Hypothalamus (tissue), 51 donors: ENCODE data around the gene GLRA2.

ENCODE experiments used
- DNase-seq, 51 donors: peaks; one replicate each; lab custom pipeline; 2025; lab: John Stamatoyannopoulos, UW

GLRA2 gene

DNA sequence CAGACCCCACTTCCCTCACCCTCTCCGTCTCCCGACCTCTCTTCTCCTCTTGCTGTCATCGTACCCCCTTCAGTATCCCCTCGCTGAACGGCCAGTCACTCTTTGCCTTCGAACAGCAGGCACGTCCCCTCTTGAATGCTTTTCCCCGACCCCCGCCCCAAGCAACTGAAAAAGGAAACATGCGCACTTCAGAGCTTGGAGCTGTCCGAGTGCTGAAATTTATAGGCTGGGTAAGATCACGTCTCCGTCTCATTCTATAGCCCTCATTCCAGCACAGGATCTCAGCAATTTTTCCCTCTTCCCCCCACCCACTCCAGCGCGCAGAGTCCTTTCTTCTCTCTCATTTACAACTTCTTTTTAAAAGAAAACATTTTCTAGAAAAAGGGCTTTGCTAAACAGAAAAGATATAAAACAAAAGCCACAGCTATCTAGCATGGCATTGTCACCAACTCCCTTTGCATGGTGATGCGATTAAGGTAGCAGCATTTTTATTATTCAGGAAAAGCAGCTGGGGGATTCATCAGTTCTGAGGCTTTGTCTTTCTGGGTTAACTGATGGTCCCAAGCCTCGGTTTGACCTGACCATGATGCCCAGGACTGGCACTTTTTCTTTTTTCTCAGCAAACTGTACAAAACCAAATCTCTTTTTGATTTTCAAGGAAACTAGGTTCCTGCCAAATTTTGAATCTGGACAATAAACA lies at the start of gene GLRA2:
Gene GLRA2, plus strand, starts transcription at position 247 of the 700 bp plus-strand sequence. CDS start 522 bp downstream, outside the sequence.
- peak in 12 of 51 donors; percentile 0 to 27 (median 0) for DNase-seq

DNA sequence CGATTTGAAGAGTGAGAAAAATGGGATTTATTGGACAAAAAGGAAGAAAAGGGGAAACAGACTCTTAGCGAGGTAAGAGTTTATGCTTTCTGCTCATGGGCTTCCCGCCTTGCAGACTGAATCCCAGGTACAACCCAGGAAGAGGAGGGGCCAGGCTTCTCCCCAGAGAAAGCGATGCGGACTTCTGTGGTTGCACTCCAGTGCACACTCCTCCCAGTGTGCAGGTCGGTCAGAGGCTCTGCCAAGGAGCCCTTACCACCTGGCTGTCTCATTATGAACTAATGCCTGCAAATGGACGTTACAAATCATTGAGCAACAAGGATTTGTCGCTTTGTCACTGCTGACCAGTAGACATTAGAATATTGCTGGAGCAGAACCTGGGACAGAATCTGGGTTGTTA lies 39.9 kb upstream of the GLRA2 start:
- no peak for DNase-seq

DNA sequence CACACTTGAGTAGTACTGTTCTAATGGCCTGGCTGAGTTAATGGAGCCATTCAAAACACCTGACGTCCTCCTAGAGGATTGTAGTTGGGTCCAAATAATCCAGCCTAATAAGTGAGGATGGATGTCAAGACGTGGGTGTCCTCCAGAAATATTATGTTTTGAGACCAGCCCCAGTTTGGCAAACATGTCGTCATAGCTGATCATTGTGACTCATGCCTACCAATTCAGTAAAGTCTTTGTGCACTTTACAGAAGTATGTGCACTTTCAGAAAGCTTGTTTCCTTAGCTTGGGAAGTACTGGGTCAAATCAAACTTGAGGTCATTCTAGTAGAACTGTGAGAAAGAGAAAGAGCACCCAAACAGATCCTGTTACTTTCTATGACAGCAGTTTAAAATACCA lies 37.6 kb upstream of the GLRA2 start:
- DNase-seq, result no peak

DNA sequence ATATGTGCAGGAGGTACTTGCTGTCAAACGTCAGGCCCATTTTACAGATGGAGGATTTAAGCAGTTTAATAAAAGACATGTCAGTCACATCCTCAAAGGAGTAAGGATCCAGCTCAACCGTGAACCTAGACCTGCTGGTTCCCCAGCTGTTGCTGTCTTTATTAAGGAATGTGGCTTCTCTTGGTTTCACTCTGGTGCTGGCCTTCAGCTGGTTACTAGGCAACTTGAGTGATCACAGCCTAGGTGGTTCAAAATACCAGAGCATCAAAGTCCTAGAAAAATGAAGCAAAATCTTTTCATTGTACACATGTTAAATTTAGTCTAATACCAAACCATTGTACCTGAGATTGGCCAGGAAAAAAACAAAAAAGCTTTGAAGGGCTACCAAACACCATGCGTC lies 32.7 kb upstream of the GLRA2 start:
- no peak for DNase-seq

- DNase-seq, result peak in 3 of 51 donors; percentile 0 to 3 (median 1)
Observed at GRCh38 chrX:14497184-14497666, 32.1 kb upstream of the GLRA2 start.

DNA sequence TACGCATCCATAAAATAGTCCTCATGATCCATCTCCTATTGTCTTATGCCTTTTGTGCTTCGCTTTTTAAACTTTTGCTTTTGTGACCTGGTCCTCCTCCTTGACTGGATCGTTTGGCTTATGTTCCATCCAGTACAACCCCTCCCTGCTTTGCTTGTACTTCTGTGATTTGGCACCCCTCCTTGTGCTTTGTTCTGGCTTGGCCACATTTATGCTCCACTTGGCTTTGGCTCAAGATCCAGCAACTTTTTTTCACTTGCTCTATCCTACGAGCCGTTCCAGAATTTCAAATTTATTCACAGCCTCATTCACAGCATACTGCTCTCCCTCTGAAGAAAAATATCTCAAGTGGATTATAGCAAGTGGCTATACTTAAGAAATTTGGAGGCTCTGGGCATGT lies 28.0 kb upstream of the GLRA2 start:
- DNase-seq, result peak in 10 of 51 donors; percentile 0 to 27 (median 2)

GRCh38 chrX:14504960-14505538 lies 24.3 kb upstream of the GLRA2 start:
- no peak for DNase-seq

DNA sequence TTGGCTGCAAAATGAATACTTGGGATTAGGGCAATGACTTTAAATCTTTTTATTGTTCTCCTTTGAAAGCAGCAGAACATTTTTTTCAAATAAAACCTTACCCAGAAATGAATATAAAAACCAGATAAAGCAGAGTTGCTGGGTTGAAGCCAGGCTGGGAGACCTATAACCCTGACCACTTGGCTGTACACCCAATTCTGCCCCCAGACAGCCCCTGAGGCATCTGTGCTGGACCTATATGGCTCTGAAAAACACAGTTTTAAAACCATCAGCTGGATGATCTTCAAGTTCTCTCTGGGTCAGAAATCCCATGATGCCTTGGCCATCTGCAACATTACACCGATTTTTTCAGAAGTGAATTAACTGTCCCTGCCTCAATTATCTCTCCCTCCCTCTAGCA lies 23.7 kb upstream of the GLRA2 start:
- no peak for DNase-seq

GRCh38 chrX:14506866-14507265 lies 22.5 kb upstream of the GLRA2 start:
- DNase-seq, result no peak

GRCh38 chrX:14508025-14508690 lies 21.2 kb upstream of the GLRA2 start:
- DNase-seq, result no peak

GRCh38 chrX:14509325-14510057 lies 19.8 kb upstream of the GLRA2 start:
- DNase-seq, result no peak

DNA sequence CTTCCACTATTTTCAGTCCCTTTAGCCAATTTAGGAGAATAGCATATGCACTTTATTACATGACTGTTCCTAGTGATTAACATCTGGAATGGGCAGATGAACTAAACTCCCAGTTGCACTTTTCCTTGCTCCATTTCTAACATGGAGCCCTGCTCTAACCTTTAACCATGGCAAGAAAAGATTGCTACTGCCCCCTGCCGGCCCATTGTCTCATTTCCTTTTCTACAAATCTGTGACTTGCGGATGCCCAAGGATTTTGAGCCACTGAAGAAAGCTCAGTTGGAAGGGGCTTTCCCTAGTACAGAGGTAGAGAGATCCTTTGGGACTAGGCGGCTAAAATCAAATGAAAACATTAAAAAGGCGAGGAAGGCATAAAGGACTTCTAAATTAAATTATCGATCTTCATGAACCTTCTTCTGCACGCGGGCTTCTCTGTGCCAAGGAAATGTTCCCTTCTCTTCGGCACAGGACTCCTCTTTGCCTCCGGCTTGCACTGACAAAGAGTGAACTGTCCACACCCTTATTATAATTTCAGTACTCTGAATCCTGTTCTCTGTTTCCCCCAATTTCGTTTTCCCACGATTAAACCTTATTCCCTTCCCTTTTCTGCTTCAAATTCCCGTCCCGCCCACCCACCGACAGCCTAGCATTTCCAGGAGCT lies 577 bp upstream of the GLRA2 start:
- peak in 39 of 51 donors; percentile 0 to 61 (median 15) for DNase-seq

- no peak for DNase-seq
Observed at GRCh38 chrX:14533867-14534266, 4.5 kb downstream of the GLRA2 start.

DNA sequence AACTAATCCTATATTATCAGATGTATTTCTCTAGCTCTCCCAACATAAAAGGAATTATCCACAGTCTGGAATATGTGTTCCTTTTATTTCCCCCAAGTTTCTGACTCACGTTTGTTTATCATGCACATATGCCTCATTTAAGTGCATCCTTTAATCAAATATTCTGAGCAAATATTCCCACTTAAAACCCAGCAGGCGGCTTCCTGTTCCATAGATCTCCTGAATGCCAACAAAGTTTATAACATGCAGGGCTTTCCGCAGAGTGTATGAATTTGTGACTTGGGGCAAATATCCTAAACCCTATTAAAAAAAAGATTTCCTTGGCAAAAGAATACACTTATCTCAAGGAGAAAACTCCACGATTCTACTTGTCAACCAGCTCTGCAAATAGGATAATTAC lies 16.9 kb downstream of the GLRA2 start:
- DNase-seq, result no peak

- no peak for DNase-seq
Observed at GRCh38 chrX:14554131-14554715, 24.9 kb downstream of the GLRA2 start.

- no peak for DNase-seq
Observed at GRCh38 chrX:14564058-14564457, 34.7 kb downstream of the GLRA2 start.

DNA sequence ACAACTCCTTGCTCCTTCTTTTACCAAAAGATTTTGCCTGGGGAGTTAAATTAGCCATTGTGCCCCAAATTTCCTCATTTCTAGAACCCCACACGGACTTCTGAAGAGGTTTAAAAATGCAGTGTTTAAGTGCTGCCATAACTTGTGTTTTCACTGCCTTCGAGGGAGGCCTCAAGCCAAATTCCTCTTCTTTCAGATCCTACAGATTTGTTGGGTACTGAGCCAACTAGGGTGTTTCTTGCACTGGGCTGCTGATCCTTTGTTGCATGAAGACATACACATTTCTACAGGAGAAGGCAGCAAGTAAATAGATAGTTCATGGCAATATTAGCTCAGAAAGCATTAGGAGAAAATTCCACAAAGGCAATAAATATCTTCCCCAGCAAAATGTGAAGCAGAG lies 43.8 kb downstream of the GLRA2 start:
- no peak for DNase-seq

DNA sequence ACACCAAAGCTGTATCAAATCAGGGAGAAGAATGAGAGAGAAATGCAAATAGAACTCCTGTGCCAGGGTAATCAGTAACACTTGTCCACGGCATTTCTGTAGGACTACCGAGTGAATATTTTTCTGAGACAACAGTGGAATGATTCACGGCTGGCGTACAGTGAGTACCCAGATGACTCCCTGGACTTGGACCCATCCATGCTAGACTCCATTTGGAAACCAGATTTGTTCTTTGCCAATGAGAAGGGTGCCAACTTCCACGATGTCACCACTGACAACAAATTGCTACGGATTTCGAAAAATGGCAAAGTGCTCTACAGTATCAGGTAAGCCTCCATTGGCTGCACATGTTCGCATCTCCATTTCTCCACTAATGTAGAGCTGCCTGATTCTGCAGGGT lies 51.7 kb downstream of the GLRA2 start:
- DNase-seq, result no peak

GRCh38 chrX:14584548-14584947 lies 55.2 kb downstream of the GLRA2 start:
- DNase-seq, result no peak

- no peak for DNase-seq
Observed at GRCh38 chrX:14590216-14590615, 60.9 kb downstream of the GLRA2 start.
